Raji (cell line): ENCODE measurements around the gene ZFYVE26.

Source experiments
- POLR2A ChIP-seq: IDR thresholded peaks from 2 replicates; pipeline ENCODE4 v1.6.1; 2011; ENCODE audit warnings: low read depth, low read length, control low read depth; ENCODE audit not compliant: insufficient read depth

ZFYVE26 gene

GRCh38 chr14:67738740-67739504 is 77.5 kb downstream of the ZFYVE26 start:
- TF ChIP-seq POLR2A = no peak

GRCh38 chr14:67736771-67737170 is 79.6 kb downstream of the ZFYVE26 start:
- TF ChIP-seq POLR2A = no peak

GRCh38 chr14:67735336-67736147 is 80.8 kb downstream of the ZFYVE26 start:
- no peak for TF ChIP-seq POLR2A

- no peak for TF ChIP-seq POLR2A
Measured at GRCh38 chr14:67734675-67735074, 81.7 kb downstream of the ZFYVE26 start.

- TF ChIP-seq POLR2A = no peak
Measured at GRCh38 chr14:67733616-67734015, 82.8 kb downstream of the ZFYVE26 start.

GRCh38 chr14:67729072-67729885 is 87.1 kb downstream of the ZFYVE26 start:
- TF ChIP-seq POLR2A = no peak

- no peak for TF ChIP-seq POLR2A
Measured at GRCh38 chr14:67728258-67728657, 88.1 kb downstream of the ZFYVE26 start.

GRCh38 chr14:67727361-67727760 is 89.0 kb downstream of the ZFYVE26 start:
- TF ChIP-seq POLR2A = no peak

- no peak for TF ChIP-seq POLR2A
Measured at GRCh38 chr14:67725171-67725570, 91.2 kb downstream of the ZFYVE26 start.

- no peak for TF ChIP-seq POLR2A
Measured at GRCh38 chr14:67722293-67722692, 94.1 kb downstream of the ZFYVE26 start.

- TF ChIP-seq POLR2A = no peak
Measured at GRCh38 chr14:67721875-67722274, 94.5 kb downstream of the ZFYVE26 start.

GRCh38 chr14:67719866-67720265 is 96.5 kb downstream of the ZFYVE26 start:
- no peak for TF ChIP-seq POLR2A

GRCh38 chr14:67718265-67718664 is 98.1 kb downstream of the ZFYVE26 start:
- TF ChIP-seq POLR2A = no peak

- no peak for TF ChIP-seq POLR2A
Measured at GRCh38 chr14:67717048-67717447, 99.3 kb downstream of the ZFYVE26 start.

- no peak for TF ChIP-seq POLR2A
Measured at GRCh38 chr14:67710209-67710608, 106.2 kb downstream of the ZFYVE26 start.

- TF ChIP-seq POLR2A = no peak
Measured at GRCh38 chr14:67705211-67705610, 111.2 kb downstream of the ZFYVE26 start.

GRCh38 chr14:67704484-67705089 is 111.8 kb downstream of the ZFYVE26 start:
- TF ChIP-seq POLR2A = no peak
